SH-SY5Y (cell line): ENCODE measurements around the gene TSSK6.

Experiments
- GATA2 ChIP-seq: IDR thresholded peaks from 2 replicates; pipeline ENCODE4 v1.6.1; 2011; ENCODE audit warnings: mild to moderate bottlenecking, low read depth, low read length
- GATA3 ChIP-seq: IDR thresholded peaks from 2 replicates; pipeline ENCODE4 v1.6.1; 2011; ENCODE audit warnings: low read depth, mild to moderate bottlenecking, low read length, moderate library complexity

- TF ChIP-seq GATA2, result no peak
- no peak for TF ChIP-seq GATA3
Observed at GRCh38 chr19:19493841-19494546, 21.4 kb downstream of the TSSK6 start.
